NCI-H2107 treated with DMSO at 0.1 percent for 48 hours (cell line): Measurements from ENCODE around the gene RGPD5.
"Not testable (repeated sequence)": the region's sequence is repeated elsewhere in the genome, so short reads cannot be mapped to it uniquely, and the experiment has no call there.

Experiments used
- DNase-seq: peaks from one replicate; lab custom pipeline; 2025; ENCODE audit not compliant: unreplicated experiment; lab: John Stamatoyannopoulos, UW

RGPD5 gene

DNA sequence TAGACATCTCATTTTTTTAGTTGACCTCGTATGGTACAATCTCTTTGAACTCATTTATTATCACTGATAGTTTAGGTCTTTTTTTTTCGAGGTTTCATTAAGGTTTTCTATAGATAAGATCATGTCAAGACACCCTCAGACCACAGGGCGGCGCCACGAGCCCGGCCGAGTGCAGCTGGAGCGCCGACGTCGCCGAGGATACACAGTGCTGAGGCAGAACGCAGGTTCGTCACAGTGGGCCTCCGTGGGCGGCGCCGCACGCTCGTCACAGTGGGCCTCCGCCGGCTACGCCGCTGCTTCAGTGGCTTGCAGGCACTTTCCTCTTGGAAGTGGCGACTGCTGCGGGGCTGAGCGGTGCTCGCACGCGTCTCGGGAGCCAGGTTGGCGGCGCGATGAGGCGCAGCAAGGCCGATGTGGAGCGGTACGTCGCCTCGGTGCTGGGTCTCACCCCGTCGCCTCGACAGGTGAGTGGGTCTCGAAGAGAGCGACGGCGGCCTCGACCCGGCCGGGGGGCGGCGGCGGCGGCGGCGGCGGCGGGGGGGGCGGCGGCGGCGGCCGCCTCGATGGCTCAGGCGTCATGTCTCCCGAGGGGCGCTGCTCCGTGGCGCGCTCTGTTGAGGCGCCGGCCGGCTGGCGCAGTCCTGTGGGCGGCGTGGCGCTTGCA is at the start of gene RGPD5:
TSS of gene RGPD5 (plus strand) at position 232 of the 664 bp plus-strand sequence. CDS start at position 393, 161 bp downstream.
- not testable (repeated sequence) for DNase-seq

DNA sequence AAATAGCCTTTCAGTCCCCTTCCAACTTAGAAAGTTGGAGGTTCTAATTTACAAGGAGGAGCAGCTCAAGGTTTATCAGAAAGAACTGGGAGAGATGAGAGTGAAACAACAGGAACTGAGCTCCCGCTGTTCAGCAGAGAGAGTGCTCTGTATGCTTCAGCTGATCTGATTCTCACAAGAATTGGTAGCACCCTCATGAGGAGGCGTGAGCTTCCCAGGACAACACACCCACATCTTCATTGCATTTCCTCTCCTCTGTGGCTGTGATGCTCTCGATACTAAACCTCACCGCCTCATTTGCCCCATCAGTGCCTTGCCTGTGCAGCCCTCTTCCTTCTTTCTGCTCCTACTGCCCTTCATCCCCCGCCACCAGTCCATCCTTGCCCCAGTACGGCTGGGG is 42.5 kb upstream of the RGPD5 start:
- not testable (repeated sequence) for DNase-seq

DNA sequence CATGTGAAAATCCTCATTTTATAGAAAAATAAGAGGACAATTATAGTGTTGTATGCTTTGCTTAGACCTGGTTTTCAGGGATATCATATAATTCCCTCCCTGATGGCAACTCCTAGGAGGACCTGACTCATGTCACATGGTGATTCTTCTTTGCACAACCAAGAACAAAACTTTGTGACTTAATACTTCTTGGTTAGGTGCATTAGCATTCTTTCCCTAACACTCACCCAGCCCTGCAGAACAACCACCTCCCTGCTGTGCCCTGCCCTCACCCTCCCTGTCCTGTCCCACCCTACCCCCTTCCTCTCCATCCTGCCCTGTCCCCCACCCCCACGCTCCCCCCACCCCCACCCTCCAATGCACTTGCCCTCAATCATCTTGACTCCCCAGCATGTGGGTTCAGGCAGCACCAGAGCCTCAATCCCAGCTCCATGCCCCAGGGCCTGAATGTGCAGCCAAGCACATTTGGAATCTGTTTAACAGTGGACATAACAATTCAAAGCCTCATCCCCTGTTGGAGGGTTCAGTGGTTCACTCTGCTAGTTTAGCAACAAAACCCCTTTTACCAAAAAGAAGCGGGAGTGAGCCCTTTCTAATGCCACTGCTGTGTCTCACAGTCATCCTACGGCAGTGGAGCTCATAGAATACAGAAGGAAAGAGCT is 36.8 kb upstream of the RGPD5 start:
- not testable (repeated sequence) for DNase-seq

DNA sequence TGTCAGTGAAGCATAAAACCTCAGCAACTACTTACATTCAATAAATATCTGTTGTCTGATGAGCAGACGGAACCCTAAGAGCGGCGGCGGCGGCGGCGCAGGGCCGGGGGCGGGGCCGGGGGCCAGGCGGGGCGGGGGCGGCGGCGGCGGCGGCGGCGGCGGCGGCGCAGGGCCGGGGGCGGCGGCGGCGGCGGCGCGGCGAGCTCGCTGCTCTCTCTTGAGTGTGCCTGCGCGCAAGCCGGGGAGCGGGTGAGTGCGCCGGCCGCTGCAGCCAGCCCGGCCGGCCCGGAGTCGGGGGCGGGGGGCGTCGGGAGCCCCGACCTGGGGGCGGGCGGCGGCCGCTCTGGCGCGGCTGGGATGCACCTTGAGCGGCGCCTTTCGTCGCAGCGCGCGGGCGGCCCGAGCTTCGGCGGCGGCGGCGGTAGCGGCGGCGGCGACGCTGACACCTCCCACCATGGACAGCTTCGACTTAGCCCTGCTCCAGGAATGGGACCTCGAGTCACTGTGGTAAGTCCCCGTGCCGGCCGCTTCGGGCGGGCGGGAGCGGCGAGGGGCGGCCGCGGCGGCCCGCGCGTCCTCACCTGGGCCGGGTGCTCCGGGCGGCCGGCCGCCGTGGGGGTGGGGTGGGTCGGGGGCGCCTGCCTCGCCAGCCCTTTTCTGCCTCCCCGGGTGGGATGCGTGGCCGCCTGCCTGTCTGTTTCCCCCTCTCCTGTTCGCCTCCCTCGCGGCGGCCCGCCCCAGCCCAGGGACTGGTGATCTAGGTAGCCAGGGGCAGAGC is 33.7 kb upstream of the RGPD5 start:
- DNase-seq = not testable (repeated sequence)

DNA sequence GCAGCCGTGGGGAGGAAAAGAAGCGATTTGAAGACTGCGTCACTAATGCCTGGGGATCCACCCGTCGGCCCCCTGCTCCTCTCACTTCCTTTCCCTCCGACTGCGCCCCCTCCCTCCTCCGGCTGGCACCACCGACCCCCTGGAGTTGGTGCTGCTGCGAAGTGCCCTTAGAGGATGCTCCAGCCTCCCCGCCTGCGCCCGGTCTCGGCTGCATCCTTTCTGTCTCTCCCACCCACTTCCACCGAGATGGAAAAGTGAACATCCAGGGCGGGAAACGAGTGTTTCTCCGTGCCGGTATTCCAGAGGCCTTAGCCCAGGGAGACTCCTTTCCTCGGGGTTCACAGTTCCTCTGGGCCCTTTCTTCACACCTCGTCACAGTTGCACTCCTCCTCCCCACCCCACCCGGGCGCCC is 33.1 kb upstream of the RGPD5 start:
- DNase-seq = not testable (repeated sequence)

DNA sequence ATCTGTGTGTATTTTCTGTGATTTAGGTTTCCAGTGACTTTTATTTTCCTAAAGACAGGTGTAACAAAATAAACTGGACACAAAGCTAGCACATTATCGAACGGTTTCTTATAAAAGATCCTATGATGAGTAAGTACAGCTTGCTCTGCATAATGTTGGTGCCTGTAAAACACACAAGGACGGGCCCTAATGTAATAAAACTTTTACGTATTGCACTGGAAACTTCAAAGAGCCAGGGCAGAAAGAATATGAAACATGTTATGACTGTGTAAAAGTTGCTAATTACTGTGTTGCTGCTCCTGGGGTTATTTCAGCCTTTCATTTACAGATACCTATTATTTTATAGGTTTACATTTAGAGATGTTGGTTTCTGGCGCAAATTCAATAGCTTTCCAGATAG is 32.1 kb upstream of the RGPD5 start:
- not testable (repeated sequence) for DNase-seq

DNA sequence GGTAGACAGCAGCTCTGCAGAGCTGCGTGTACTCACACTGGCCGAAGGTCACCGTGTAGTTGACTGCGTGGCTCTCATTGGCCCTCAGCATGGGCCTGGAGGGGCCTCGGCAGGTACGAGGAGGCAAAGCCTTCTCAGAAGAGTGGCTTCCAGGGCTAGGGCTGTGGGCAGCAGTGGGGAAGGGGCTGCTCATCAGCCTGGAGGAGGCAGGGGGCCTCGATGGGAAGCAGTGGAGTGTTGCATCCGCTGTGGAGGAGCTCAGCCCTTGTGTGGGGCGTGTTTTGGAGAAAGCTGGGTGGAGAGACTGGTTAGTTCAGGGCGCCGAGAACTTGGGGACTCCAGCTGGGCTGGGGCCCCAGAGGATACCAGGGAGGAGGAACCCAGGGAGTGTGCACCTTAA is 28.0 kb upstream of the RGPD5 start:
- not testable (repeated sequence) for DNase-seq

DNA sequence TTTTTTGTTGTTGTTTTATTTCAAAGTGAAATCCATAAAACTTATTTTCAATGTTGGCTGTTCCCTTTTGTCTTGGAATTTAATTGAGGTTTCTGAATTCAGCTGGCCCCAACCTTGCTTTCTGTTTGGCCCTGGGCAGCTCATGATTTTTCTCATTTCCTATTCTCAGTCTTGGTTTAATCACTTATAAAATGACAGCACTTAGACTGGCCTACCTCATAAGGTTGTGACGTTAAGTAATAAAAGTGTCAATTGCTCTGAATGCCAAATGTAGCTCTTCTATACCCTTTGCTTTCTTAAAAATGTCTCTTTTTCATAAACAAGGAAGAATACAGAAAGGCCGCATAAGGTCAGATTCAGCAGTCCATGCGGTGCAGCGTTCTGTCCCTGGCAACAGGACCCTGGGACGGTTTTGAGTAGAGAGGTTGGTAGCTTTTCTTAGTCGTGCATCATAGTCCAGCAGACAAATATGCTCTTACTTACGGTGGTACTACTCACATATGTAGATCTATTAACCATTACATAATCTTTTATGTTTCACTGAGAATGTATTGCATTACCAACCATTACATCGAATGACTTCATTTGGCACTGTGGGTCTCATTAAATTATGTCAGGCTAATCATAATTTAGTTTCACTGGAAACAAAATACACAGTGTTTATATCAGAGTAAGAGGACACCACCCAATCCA is 27.1 kb upstream of the RGPD5 start:
- not testable (repeated sequence) for DNase-seq

DNA sequence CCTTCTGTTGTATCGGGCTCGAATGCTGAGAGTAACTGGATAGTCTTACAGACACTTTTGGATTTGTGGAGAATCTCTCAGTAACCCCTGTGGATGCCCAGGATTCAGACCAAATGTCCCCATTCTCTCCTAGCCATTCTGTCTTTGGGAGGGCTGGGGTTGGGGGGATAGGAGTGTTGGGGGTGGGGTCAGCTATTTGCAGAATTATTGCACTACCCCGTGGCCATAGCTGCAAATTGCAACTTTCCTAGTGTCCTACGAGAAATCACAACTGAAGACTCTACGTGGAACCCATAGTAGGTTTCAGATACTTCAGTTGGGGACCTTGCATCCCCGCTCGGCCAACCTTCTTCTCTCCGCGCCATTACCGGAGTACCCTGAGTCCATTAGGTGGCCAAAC is 25.2 kb upstream of the RGPD5 start:
- not testable (repeated sequence) for DNase-seq

DNA sequence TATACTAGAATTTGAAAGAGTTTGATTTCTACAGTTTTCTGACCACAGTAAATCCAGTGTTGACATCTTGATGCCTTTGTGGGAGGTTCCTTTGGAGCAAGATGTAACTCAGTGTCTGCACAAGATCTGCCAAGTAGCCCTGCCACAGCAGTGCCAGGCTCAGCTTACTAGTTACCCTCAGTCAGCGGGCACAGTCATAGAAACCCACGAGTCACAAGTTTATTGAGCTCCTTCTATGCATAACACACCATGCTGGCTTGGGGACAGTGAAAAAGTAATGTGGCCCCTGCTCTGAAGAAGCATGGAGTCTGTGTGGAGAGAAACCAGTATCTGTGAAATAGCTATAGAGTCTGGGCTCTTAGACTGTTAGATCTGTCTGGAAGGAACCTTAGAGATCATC is 15.0 kb upstream of the RGPD5 start:
- not testable (repeated sequence) for DNase-seq

DNA sequence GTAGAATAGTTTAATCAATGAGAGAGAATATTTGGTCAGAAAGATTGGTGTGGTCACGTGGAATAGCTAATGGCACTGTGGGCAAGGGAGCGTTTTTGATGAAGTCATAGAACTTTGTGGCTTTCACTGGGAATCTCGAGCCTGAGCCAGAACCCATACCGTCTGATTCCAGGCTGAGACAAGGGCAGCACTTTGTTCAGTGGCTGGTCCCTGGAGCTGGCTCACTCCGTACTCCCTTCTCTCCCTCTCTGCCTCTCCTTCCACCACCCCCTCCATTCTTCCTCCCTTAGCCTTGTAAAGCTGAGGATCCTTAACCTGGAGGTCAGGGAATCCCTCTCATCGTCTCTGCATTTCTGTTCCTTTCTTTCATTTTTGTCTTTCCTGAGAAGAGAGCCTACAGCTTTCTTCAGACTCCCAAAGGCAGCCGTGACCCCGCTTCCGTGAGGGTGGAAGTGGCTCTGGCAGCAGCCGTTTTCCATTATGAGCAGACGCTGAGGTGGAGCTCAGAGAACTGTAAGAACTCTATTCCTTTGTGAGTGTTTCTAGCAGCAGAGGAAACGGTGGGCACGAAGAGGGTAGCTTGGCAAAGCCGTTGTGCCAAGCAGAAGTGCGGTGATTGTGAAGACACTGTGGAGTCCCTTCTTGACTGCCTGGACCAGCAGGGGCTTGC is 12.8 kb upstream of the RGPD5 start:
- not testable (repeated sequence) for DNase-seq

DNA sequence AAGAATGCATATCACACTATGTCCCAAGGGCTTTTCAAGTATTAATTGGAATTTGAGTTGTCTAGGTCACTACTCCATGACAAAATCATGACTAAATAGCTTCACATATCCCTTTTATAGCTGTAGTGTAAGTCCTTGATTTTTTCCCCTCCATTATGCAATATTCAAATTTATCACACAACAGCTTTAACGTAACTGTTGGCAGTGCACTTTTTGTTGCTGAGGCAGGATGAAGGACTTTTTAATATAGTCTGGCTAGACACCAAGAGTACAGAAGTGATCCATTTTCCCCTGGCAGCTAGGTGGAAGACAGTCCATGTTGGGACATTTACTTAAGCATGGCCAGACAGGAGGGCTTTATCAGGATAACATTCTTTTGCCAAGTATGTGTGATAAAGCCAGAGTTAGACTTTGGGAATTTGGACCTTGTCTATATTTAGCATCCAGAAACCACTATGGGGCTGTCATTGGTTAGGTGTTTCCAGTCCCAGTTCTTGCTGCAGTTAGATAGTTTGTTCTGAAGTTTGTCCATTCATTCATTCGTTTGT is 11.6 kb upstream of the RGPD5 start:
- not testable (repeated sequence) for DNase-seq

DNA sequence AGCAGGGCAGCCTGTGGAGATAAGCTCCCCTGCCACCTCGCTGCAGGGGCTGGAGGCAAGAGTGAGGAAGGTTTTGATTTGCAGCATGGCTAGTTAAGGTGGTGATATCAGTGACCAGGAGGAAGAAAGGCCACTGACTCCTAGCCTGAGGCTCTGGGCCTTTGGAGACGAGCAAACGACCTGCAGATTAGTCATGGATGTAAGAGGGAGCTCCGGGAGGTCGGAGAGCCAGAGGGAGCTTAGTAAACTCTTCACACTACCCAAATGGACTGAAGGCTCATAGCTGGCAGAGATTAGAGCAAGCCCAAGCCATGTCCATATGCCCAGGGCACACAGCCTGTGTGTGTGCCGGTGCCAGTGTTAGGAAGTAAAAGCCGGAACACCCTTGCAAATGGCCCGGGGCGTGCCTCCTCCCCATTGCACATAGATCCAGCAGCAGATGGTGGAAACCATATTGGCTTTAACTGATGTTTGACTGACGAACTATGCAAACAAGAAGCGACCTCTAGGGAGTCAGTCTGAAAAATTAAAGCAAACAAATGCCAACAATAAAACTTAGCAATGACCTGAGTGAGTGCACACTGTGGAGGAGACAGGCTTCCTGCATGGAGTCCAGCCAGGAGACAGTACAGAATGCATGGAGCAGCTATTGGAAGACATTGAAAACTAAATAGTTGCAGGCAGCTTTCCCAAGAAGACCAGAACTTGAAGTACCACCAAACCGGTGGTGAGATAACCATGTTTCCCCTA is 2.4 kb upstream of the RGPD5 start:
- not testable (repeated sequence) for DNase-seq

DNA sequence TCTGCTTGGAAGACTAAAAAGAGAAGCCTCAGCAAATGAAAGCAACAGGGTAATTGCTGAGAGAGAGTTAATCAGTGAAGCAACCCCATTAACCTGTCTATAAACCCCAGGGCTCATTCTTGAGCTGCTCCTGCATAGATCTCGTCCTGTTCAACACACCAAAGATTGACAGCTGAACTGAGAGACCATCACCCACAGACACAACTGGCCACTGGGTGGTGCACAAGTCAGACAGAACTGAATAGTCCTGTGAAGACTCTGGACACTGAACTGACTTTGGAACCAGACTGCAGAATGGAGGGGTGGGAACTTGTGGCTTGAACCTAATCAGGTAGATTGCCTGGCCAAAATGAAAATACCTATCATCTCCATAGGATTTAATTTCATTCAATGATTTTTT is 1.4 kb upstream of the RGPD5 start:
- DNase-seq = not testable (repeated sequence)

DNA sequence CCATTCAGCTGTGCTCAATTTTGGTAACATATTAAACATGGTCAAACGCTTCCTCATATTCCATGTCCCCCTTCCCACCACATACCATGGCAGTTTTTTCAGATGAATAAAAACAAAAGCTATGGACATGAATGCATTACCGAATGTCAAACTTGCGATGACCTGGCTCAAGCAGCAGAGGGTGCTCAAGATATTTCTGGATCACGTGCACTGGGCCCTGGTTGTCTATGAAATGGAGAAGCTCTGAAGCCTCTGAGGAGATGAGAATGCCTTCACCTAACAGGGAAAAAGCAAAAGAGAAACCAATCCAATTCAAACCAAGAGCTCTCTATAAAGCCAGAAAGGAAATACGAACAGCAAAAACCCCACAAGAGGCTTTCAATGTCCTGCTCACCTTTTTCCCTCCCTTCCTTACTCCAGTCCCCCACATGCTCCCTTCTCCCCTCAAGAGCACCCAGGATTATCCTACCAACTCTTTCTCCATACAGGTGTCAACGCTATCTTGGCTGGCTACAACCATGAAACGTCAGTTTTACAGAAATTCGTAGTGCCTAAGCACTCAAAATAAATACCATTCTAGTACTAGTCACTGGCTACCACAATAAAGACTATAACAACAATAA is 77.1 kb downstream of the RGPD5 start:
- DNase-seq = not testable (repeated sequence)

DNA sequence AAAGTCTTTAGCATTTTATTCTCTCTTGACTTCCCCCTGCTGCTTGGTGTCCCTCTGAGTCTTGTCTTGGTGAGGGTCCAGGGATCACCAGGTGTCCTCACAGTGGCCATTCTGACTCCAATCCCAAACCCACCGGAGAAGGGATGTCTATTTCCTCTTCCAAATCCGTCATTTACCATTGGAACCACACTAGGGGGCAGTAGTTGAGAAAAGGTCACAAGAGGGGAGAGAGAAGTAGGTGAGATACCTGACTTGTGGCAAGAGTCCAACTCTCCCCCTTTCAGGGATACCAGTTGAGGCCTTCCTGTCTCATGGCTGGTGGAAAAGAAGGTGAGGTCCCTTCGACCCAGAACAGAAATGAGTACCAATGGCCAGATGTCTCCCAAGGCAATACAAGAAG is 82.5 kb downstream of the RGPD5 start:
- DNase-seq = not testable (repeated sequence)

DNA sequence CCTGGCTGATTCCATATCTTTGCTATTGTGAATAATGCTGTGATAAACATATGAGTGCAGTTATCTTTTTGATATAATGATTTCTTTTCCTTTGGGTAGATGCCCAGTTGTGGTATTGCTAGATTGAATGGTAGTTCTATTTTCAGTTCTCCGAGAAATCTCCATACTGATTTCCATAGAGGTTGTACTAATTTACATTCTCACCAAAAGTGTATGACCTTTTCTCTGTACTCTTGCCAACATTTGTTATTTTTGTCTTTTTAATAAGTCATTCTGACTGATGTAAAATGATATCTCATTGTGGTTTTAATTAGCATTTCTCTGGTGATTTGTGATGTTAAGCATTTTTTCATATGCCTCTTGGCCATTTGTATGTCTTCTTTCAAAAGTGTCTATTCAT is 88.0 kb downstream of the RGPD5 start:
- DNase-seq = not testable (repeated sequence)

DNA sequence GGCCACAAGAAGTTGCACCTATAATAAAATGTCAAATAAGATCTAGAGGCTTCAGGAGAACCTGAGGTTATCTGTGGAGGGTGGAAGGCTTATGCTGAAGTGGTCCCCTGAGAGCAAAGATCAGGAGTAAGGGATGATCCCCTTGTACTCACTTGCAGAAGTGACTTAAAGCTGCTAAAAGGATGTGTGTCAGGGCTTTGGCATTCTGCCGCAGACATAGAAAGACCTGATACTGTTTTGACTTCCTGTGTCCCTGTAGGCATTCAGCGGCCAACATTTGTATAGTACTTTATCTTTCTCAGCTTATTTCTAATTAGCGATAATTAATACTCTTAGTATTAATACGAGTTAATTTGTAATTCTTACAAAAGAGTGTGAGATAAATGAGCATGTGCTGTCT is 94.3 kb downstream of the RGPD5 start:
- DNase-seq = not testable (repeated sequence)

DNA sequence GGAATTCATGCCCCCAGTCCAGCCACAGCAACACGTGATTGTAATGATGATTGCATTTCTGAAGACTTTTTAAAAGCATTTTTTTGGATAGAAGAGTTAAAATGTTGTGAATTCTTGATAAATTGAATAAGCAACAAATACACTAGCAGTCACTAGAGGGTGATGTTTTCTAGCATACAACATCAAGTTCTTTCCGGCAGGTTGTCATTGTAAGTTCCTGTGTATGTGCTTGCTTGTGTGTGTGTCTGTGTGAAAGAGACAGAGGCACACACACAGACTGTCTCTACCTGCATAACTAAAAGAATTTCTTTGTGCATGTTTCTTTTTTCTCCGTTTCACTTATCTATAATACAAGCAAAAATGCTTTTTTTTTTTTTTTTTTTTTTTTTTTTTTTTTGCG is 95.8 kb downstream of the RGPD5 start:
- not testable (repeated sequence) for DNase-seq
